Activated B cell treated with CpG ODN at 0.5 μM for 24 hours (primary cell): ENCODE measurements around the gene AAMP. TPM values are rescaled to one million over a fixed set of nuclear protein-coding genes. Genes with fewer than 3 reads are reported as not detected.

ENCODE experiments used
- ATAC-seq: fragments of 200-7000 bp; cut with Tn5 transposase; one replicate; pipeline ENCODE4 v1.10.0; 2021; ENCODE audit warnings: low read depth, mild to moderate bottlenecking, moderate library complexity
- CTCF ChIA-PET: fragments of 350-600 bp; sonication (Branson Sonifier 250); formaldehyde crosslinking; loops from one replicate; lab custom pipeline; 2021; ENCODE audit warnings: antibody characterized with exemption; lab: Charles Lee
- POLR2A ChIA-PET: fragments of 350-600 bp; sonication (Branson Sonifier 250); formaldehyde crosslinking; loops from one replicate; lab custom pipeline; 2021; ENCODE audit warnings: antibody characterized with exemption; lab: Charles Lee
- DNase-seq: peaks from one replicate; pipeline ENCODE4 v3.0.0; 2022
- H3K27ac Mint-ChIP-seq: one replicate; pipeline ENCODE4 v1.8.0; 2020; ENCODE audit warnings: mixed read lengths
- H3K27me3 Mint-ChIP-seq: one replicate; pipeline ENCODE4 v1.8.0; 2021; ENCODE audit warnings: mixed read lengths
- H3K36me3 Mint-ChIP-seq: one replicate; pipeline ENCODE4 v1.8.0; 2021; ENCODE audit warnings: low read depth, mixed read lengths
- H3K4me1 Mint-ChIP-seq: one replicate; pipeline ENCODE4 v1.8.0; 2021; ENCODE audit warnings: mixed read lengths
- H3K4me3 Mint-ChIP-seq: one replicate; pipeline ENCODE4 v1.8.0; 2020; ENCODE audit warnings: mild to moderate bottlenecking, mixed read lengths
- H3K9me3 Mint-ChIP-seq: one replicate; pipeline ENCODE4 v1.8.0; 2020; ENCODE audit warnings: mixed read lengths
- intact Hi-C: fragments of 100-400 bp; cut with micrococcal nuclease; formaldehyde crosslinking; loops from one replicate; pipeline ENCODE4 v1.15.1; 2024
- total RNA-seq: library from RNA; stranded (reverse); gene quantifications from 2 replicates; pipeline ENCODE4 v1.2.3, GENCODE V29; 2022
- TF ChIP-seq, protein P1 (sequence below): fragments of 200-600 bp; IDR thresholded peaks from one replicate; pipeline ENCODE4 v1.8.0; 2022; ENCODE audit warnings: antibody characterized with exemption, mild to moderate bottlenecking

The AAMP gene
- total RNA-seq, 1 donor from 2014 or later, result 63.4 TPM

DNA sequence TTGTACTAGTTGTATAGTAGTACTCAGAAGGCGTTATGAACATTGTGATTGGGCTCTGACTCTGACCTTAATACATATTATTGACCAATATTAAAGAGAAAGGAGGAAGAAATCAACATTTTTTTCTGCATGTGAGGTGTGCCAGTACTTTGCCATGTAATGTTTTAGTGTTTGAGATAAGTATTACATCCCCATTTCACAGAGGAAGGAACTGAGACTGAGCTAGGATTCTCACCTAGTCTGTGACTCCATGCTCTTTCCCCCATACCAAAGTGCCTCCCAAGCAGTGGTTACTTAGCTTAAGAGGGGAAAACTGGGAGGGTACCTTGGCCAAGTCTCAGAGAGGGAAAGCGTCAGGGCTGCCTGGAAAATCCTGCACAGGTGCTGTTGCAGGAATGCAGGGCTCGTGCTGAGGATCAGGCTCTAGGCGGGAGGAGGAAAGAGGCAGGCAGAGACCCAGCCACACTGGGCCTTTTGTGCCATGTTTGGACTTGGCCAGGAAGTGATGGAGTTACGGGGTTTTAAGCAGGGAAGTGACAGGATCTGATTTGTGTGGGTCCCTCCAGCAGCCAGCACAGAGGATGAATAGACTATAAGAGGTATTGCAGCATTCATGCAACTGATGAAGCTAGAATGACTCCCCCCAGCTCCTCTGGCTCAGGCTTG lies 2.1 kb upstream of the AAMP start:
- CTCF ChIA-PET, result interaction anchor here (1.1 to 7.5 kb wide), 11 partner anchors 14 to 125 kb away, joined by 3 to 138 read pairs (median 6); partner anchors contain the start of genes CATIP and TMBIM1
- TF ChIP-seq, protein P1, sequence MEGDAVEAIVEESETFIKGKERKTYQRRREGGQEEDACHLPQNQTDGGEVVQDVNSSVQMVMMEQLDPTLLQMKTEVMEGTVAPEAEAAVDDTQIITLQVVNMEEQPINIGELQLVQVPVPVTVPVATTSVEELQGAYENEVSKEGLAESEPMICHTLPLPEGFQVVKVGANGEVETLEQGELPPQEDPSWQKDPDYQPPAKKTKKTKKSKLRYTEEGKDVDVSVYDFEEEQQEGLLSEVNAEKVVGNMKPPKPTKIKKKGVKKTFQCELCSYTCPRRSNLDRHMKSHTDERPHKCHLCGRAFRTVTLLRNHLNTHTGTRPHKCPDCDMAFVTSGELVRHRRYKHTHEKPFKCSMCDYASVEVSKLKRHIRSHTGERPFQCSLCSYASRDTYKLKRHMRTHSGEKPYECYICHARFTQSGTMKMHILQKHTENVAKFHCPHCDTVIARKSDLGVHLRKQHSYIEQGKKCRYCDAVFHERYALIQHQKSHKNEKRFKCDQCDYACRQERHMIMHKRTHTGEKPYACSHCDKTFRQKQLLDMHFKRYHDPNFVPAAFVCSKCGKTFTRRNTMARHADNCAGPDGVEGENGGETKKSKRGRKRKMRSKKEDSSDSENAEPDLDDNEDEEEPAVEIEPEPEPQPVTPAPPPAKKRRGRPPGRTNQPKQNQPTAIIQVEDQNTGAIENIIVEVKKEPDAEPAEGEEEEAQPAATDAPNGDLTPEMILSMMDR, result no peak
- ATAC-seq (no peak), DNase-seq (no peak)
- peaks cover 58% of the 10 kb centered on the region for H3K36me3 Mint-ChIP-seq
- peak overlapping the region; percentile 93 for H3K4me3 Mint-ChIP-seq
- no peaks in the 10 kb centered on the region for H3K27me3 Mint-ChIP-seq
- peak overlapping the region; percentile 88 for H3K27ac Mint-ChIP-seq
- POLR2A ChIA-PET, result interaction anchor here (0.9 to 7.3 kb wide), 8 partner anchors 14 to 125 kb away, joined by 3 to 97 read pairs (median 12); partner anchors contain the start of genes ARPC2, CATIP and TMBIM1
- peaks cover 64% of the 10 kb centered on the region for H3K4me1 Mint-ChIP-seq
- H3K9me3 Mint-ChIP-seq, result no peaks in the 10 kb centered on the region
- intact Hi-C loops, result loop anchor here (1.0 to 5.0 kb wide), 9 partner anchors 15 to 905 kb away; partner anchors contain the start of genes CATIP, CNPPD1 and RETREG2

DNA sequence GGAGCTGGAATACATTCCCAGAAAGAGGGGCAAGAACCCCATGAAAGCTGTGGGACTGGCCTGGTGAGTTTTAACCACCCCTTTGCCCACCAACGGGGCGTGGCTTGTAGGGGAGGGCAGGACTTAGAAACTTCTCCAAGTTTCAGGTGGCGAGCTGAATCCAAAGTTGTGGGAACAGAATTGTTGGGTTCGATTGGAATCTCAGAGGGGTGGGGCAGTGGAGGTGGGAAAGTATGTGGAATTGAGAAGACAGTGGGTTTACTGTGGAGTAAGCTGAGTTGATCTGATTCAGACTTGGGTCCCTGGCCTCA lies 1.5 kb upstream of the AAMP start:
- H3K9me3 Mint-ChIP-seq, result no peaks in the 10 kb centered on the region
- ChIA-PET POLR2A (interaction anchor here (0.9 to 7.3 kb wide), 7 partner anchors 14 to 125 kb away, joined by 6 to 97 read pairs (median 29); partner anchors contain the start of genes ARPC2, CATIP and TMBIM1), CTCF (interaction anchor here (1.1 to 7.5 kb wide), 9 partner anchors 13 to 125 kb away, joined by 3 to 138 read pairs (median 6); partner anchors contain the start of genes CATIP and TMBIM1)
- H3K4me3 Mint-ChIP-seq, result peak overlapping the region; percentile 93
- H3K36me3 Mint-ChIP-seq, result peaks cover 57% of the 10 kb centered on the region
- H3K4me1 Mint-ChIP-seq, result peaks cover 64% of the 10 kb centered on the region
- intact Hi-C loops, result loop anchor here (2.0 to 5.0 kb wide), 2 partner anchors 51 to 906 kb away; partner anchors contain the start of genes CNPPD1 and RETREG2
- TF ChIP-seq, protein P1, result no peak
- no peak for DNase-seq
- no peaks in the 10 kb centered on the region for H3K27me3 Mint-ChIP-seq
- H3K27ac Mint-ChIP-seq, result peak overlapping the region; percentile 88
- ATAC-seq, result no peak

DNA sequence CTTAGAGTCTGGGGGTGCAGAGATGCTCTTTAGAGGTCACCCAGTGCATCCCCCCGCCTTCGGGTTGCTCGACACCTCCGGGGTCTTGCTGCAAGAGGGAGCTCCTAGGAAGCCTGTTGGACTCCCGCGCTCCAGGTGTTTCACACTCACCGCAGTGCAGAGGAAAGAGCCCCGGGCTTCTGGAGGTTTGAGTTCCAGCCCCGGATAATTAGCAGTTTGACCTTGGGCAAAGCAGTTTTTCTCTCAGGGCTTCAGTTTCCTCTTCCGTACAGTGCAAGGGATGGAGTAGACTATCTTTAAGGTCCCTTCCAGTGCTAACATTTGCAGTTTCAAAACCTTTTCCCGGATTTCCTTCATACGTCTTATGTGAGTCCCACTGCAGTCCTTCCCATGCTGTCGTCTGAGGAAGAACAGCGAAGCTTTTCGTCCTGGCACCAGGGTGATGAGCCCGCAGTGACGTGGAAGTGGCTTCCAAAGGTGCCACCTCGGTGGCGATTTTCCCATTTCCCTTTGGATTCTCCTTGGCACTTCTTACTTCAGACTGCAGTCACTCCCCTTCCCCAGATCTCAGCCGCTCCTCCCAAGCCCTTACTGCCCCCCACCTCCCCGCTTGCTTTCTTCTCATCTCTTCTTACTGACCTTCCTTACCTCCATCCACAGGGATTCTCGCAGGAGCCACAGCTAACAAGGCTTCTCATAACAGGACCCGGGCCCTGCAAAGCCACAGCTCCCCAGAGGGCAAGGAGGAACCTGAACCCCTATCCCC lies 967 bp upstream of the AAMP start:
- Mint-ChIP-seq H3K27ac (peak overlapping the region; percentile 88), H3K4me3 (peak overlapping the region; percentile 93), H3K36me3 (peaks cover 56% of the 10 kb centered on the region), H3K27me3 (no peaks in the 10 kb centered on the region), H3K4me1 (peaks cover 64% of the 10 kb centered on the region), H3K9me3 (no peaks in the 10 kb centered on the region)
- TF ChIP-seq, protein P1, result no peak
- no peak for ATAC-seq
- ChIA-PET POLR2A (interaction anchor here (0.6 to 7.3 kb wide), 15 partner anchors 9 to 626 kb away, joined by 3 to 97 read pairs (median 8); partner anchors contain the start of genes ARPC2, CATIP, GPBAR1 and TMBIM1), CTCF (interaction anchor here (1.0 to 7.5 kb wide), 10 partner anchors 13 to 125 kb away, joined by 3 to 138 read pairs (median 5); partner anchors contain the start of genes ARPC2, CATIP and TMBIM1)
- intact Hi-C loops, result loop anchor here (1.0 to 5.0 kb wide), 9 partner anchors 14 to 1117 kb away; partner anchors contain the start of genes ARPC2, BCS1L, CNOT9 and CNPPD1
- no peak for DNase-seq

DNA sequence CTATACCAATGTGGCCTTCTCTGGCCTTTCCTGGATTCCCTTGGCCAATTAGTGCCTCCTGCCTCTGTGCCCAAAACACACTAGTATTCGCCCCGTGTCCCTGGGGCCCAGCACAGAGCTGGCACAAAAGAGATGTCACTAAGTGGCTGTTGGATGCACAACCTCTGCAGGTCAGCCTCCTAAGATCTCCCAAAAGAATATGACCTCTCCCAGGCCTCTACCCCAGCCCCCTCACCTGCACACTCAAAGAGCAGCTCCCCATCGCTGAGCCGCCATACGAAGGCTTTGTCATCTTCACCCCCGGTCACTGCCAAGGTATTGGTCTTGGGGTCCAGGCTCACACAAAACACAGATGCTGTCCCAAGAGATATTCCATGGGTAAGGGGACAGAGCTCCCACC lies 2.7 kb downstream of the AAMP start:
- Mint-ChIP-seq H3K4me3 (no peak overlapping the region), H3K9me3 (no peaks in the 10 kb centered on the region), H3K36me3 (peaks cover 57% of the 10 kb centered on the region), H3K27me3 (no peaks in the 10 kb centered on the region), H3K27ac (no peak overlapping the region), H3K4me1 (peaks cover 52% of the 10 kb centered on the region)
- POLR2A ChIA-PET, result interaction anchor here (1.0 to 1.2 kb wide), 2 partner anchors 49 to 939 kb away, joined by 3 read pairs; partner anchors contain the start of gene ZFAND2B
- CTCF ChIA-PET, result interaction anchor here (2.8 kb wide), 1 partner anchor 10 kb away, joined by 9 read pairs; no protein-coding TSS in a partner anchor
- no peak for DNase-seq
- ATAC-seq, result no peak
- TF ChIP-seq, protein P1, result no peak
- intact Hi-C loops, result no loop called here
